GM21529 (cell line): ENCODE measurements around the gene SLC9C1.
"Not testable (repeated sequence)": the region's sequence is repeated elsewhere in the genome, so short reads cannot be mapped to it uniquely, and the experiment has no call there.

ENCODE experiments used
- ATAC-seq: cut with Tn5 transposase; IDR thresholded peaks from one replicate; pipeline ENCODE4 v1.9.1; 2021; ENCODE audit not compliant: unreplicated experiment

Gene SLC9C1

DNA sequence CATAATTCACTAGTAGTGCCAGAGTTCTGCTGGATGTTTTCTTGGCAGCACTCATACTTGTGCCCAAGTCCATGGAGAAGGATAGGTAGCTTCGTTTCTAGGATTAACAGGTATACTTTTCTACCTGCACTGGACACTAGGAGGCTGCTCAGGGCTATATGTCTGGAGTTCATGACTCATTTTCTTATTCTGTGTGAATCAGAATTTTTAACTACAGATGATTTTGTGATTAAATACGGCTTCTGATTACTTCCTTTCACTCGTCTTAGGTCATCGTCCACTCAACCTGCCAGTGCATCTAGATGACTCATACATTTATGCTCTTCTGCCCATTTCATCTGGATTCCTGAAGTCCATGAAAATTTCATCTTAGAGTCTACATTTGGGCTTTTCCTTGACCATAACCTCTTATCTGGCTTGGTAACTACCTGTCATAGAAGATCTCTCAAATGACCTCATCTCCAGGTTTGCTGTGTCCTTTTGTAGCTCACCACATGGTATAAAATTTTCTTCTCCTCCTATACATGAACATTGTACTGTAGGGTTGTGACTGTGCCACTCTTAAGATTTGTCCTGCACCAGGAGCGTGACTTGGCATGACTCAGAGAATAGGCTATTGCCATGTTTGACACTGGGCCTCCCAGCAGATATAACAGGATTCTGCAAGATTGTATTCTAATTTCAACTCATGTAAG is 94.2 kb downstream of the SLC9C1 start:
- ATAC-seq: no peak

GRCh38 chr3:112197131-112197530 is 96.9 kb downstream of the SLC9C1 start:
- no peak for ATAC-seq

GRCh38 chr3:112187300-112187699 is 106.7 kb downstream of the SLC9C1 start:
- ATAC-seq: no peak

DNA sequence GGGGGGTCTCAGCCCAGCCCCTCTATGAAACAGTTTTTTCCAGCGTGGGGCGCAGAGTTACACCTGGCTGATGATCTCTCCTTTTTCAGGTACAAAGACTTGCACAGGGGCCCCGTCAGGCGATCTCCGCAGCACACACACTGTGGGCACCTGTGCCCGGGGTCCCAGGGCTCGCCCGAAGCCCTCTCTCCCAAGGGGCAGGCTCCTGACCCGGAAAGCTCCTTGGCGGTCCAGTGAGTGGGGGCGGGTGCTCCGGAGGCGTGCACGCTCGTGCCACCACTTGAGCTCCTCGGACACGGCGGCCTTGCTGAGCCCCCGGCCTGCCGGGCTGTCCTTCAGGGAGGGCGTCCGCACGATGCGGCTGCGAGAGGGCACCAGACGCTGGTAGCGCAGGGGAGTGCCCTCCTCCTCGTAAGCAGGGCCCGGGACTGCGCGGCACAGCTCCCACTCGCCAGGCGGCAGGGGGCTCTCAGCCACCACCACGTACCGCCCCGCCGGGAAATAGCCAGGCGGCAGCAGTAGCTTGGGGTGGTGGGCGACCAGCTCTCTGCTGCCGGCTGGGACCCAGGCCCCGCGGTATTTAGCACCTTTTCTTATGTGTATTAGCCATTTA is 108.5 kb downstream of the SLC9C1 start:
- not testable (repeated sequence) for ATAC-seq

DNA sequence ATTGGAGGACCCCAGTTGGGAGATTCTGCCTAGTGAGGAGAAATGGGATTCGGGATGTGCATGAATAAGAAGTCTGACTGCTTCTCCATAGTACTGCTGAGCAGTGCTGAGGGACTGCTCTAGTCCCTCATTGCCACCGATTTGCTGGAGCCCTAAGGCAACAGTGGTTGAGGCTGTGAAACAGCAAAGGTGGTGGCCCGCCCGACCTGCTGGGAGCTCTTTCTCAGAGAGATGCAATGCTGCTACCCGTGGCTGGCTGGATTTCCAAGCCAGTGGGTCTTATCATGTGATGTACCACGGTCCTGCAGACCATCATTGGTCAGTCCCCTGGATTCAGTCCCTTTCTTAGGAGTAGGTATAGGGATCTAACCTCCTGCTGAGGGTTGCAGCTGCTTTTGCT is 118.4 kb downstream of the SLC9C1 start:
- ATAC-seq: no peak

DNA sequence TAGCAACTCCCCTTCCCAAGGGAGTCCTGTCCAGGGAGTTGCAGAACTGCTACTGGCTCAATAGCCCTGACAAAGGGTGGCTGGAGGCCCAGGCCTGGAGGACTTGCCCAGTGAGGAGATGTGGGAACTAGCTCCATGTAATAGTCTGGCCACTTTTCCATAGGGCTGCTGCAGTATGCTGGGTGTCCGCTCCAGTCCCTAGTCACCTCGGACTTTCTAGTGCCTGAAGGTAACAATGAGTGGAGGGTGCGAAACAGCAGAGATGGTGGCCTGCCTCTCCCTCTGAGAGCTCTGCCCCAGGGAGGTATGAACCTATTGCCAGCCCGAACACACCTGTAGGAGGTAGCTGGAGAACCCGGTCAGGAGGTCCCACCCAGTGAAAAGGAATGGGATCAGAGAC is 119.0 kb downstream of the SLC9C1 start:
- no peak for ATAC-seq

DNA sequence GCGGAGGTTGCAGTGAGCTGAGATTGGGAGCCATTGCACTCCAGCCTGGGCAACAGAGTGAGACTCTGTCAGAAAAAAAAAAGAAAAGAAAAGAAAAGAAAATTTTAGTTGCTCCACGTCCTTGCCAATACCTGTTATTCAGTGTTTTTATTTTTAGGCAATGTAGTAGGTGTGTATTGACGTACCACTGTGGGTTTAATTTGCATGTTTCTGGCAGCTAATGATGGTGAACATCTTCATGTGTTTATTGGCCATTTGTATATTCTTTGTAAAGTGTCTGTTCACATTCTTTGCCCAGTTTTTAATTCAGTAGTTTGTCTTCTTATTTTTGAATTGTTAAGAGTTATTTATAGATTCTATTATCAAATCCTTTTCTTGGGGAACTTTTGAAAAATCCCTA is 122.9 kb downstream of the SLC9C1 start:
- no peak for ATAC-seq

- ATAC-seq: no peak
Observed at GRCh38 chr3:112170046-112170445, 124.0 kb downstream of the SLC9C1 start.

GRCh38 chr3:112167758-112168157 is 126.3 kb downstream of the SLC9C1 start:
- ATAC-seq: peak; percentile 93

DNA sequence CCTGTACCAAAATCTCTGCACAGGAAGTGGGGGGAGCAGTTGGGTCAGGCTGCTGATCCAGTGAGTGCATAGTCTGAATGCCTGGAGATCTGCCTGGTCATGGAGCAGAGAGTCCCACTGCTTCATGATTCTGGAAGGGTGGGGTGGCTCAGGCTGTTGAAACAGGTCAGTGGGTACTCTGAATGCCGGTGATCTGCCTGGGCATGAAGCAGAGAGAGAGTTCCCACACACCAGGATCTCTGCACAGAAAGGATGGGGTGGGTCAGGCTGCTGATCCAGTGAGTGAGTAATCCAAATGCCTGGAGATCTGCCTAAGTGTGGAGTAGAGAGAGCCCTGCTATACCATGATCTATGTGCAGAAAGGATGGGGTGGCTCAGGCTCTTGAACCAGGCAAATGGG is 144.9 kb downstream of the SLC9C1 start:
- ATAC-seq: no peak

DNA sequence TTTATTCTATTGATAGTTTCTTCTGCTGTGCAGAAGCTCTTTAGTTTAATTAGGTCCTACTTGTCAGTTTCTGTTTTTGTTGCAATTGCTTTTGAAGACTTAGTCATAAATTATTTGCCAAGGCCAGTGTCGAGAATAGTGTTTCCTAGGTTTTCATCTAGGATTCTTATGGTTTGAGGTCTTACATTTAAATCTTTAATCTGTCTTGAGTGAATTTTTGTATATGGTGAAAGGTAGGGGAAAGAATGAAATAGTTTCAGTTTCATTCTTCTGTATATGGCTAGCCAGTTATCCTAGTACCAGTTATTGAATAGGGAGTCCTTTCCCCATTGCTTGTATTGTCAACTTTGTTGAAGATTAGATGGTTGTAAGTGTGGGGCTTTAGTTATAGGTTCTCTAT is 150.3 kb downstream of the SLC9C1 start:
- ATAC-seq: no peak

- peak; percentile 41 for ATAC-seq
Observed at GRCh38 chr3:112143251-112143650, 150.8 kb downstream of the SLC9C1 start.

DNA sequence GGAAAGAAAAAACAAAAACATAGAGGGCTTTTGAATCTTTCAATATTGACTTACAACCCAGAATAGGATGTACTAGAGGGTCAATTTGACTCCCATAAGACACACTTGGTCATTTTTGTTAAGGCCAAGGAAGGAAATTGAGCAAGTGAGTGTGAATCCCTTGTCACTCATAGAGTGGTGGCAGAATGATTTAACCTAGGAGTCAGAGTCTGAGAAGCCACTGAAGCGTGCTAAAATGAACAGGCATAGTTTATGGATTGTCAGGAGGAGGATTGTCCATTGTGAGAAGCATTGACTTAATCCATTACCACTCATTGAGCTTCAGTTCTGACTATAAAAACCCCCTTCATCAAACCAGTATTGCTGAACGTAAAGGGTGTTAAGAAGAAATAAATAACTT is 152.7 kb downstream of the SLC9C1 start:
- ATAC-seq: no peak

GRCh38 chr3:112140584-112140983 is 153.4 kb downstream of the SLC9C1 start:
- no peak for ATAC-seq

- ATAC-seq: no peak
Observed at GRCh38 chr3:112138219-112138969, 155.6 kb downstream of the SLC9C1 start.

GRCh38 chr3:112137781-112138180 is 156.2 kb downstream of the SLC9C1 start:
- no peak for ATAC-seq

- ATAC-seq: peak; percentile 27
Observed at GRCh38 chr3:112136959-112137693, 156.9 kb downstream of the SLC9C1 start.

DNA sequence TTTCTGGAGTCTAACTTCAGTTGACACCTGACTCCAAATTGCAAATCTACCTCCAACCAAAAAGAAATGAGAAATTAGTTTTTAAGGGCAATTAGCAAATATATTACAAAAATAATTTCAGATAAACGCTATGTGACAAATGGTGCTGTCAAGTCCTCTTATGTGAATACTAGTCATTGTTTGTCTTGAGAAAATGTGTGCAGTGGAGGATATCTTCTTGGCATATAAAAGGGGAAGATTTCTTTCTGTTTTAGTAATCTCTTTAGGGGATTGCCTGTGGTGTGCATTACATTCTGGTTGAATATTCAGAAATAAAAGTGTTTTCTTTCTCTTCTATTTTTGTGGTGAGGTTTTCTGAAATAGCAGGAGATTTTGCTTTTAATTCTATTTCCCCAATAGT is 158.0 kb downstream of the SLC9C1 start:
- ATAC-seq: no peak

- ATAC-seq: no peak
Observed at GRCh38 chr3:112134335-112135124, 159.5 kb downstream of the SLC9C1 start.

DNA sequence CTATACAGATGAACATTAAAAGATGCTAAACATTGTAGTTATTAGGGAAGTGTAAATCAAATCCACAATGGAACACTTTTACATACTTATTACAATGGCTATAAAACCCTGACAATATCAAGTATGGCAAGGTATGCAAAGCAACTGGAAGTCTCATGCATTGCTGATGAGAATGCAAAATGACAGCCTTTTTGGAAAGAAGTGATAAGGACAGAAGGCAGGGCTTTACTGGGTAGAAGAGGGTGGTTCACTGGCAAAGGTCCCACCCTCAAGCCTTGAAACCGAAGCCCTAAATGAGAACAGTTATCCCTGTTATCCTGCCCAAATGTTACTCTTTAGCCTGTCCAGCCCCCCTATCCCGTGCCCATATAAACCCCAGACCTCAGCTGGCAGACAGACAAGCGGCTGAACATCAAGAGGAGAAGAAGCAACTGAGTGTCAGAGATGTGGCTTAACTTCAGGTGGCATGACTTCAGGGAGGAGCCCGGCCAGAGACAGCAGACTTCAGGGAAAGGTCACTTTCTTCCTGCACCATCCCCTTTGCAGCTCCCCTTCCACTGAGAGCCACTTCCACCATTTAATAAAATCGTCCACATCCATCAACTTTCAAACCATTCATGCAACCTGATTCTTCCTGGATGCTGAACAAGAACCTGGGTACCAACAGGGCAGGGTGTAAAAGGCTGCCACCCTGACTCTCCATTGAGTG is 160.2 kb downstream of the SLC9C1 start:
- no peak for ATAC-seq
